Measurements from ENCODE around the gene MYT1. TPM values are rescaled to one million over a fixed set of nuclear protein-coding genes. Genes with fewer than 3 reads are reported as not detected.

The MYT1 gene
- total RNA-seq, 4 donors from 2014 or later: not detected

- no peak for DNase-seq (ENCODE audit: low spot score in 2 of 2)
- no peak for TF ChIP-seq POLR2A (IDR thresholded peaks at IDR 0.05)
- no peak for TF ChIP-seq EP300 (IDR thresholded peaks at IDR 0.05)
- TF ChIP-seq, protein P1, sequence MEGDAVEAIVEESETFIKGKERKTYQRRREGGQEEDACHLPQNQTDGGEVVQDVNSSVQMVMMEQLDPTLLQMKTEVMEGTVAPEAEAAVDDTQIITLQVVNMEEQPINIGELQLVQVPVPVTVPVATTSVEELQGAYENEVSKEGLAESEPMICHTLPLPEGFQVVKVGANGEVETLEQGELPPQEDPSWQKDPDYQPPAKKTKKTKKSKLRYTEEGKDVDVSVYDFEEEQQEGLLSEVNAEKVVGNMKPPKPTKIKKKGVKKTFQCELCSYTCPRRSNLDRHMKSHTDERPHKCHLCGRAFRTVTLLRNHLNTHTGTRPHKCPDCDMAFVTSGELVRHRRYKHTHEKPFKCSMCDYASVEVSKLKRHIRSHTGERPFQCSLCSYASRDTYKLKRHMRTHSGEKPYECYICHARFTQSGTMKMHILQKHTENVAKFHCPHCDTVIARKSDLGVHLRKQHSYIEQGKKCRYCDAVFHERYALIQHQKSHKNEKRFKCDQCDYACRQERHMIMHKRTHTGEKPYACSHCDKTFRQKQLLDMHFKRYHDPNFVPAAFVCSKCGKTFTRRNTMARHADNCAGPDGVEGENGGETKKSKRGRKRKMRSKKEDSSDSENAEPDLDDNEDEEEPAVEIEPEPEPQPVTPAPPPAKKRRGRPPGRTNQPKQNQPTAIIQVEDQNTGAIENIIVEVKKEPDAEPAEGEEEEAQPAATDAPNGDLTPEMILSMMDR (IDR thresholded peaks at IDR 0.05): no peak
- Histone ChIP-seq H3K27ac (no peak overlapping the region), H3K36me3 (no peaks in the 10 kb centered on the region), H3K4me3 (no peak overlapping the region), H3K4me1 (no peaks in the 10 kb centered on the region), H3K9me3 (peaks cover 0 to 16% (median 0%) of the 10 kb centered on the region in 4 donors), H3K27me3 (peaks cover 0 to 36% of the 10 kb centered on the region in 2 donors)
- 86 to 94% methylated on average over 15 to 17 of the region's 17 CpGs for WGBS, 2 donors
Measured at GRCh38 chr20:64145458-64146300, 18.6 kb upstream of the MYT1 start.

DNA sequence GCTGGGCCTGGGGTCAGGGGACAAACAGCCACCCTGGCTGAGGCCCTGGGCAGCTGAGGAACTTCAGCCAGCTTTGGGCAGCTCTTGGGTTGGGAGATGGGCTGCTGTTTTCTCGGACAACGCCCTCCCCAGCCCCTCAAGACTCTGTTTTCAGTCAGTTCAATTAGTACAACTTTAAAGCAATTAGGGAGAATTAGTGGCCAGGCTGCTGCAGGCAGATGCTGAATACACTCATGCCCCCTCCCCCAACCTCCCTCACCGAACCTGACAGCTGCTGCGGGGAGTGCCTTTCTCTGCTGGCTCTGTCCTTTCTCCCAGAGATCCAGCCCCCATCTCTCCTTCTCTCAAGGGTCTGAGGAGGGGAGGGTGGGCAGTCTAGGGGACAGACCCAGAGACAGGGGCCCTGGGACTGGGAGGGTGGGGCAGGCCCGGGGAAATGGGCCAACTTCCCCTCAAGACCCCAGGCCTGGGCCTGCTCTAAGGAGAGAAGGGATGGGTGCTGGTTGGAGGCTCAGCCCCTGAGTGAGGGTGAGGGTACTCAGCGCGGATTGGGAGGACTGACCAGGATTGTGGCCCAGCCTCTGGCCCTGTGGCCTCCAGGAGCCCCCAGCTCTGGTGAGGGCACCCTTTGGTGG, 17.8 kb upstream of the MYT1 start:
- Histone ChIP-seq H3K27ac (no peak overlapping the region), H3K4me3 (no peak overlapping the region), H3K36me3 (no peaks in the 10 kb centered on the region), H3K27me3 (peaks cover 0 to 30% of the 10 kb centered on the region in 2 donors), H3K9me3 (peaks cover 0 to 16% (median 0%) of the 10 kb centered on the region in 4 donors), H3K4me1 (no peaks in the 10 kb centered on the region)
- TF ChIP-seq, protein P1 (IDR thresholded peaks at IDR 0.05): no peak
- TF ChIP-seq EP300 (IDR thresholded peaks at IDR 0.05) (no peak), POLR2A (IDR thresholded peaks at IDR 0.05) (no peak)
- 57 to 77% methylated on average over 7 of the region's 7 CpGs for WGBS, 2 donors
- DNase-seq (ENCODE audit: low spot score in 2 of 2): no peak

DNA sequence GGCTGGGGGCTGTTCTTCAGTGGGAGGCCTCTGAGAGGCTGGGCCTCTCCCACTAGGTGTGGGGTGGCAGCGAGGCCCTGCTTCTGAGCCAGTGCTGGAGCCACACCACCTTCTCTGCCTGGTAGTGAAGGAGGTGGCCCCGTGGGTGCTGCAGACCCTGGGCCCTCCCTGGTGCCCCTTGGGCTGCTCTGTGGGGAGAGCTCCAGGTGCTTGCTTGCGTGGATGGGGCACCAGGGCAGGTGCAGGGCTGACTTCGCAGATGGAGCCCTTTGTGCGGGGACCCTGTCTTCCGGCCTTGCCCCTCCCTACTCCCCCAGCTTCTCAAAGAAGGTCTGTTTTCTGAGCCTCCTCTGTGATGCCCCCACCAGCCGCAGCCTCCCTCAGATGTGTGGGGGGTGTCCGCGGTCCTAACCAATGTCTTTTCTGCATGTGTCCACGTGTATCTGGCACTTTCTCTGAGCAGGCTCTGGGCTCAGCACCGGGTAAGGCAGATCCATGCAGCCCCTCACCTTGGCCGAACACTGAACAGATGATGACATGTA, 17.2 kb upstream of the MYT1 start:
- TF ChIP-seq POLR2A (IDR thresholded peaks at IDR 0.05) (no peak), EP300 (IDR thresholded peaks at IDR 0.05) (no peak)
- TF ChIP-seq, protein P1 (IDR thresholded peaks at IDR 0.05): no peak
- Histone ChIP-seq H3K36me3 (no peaks in the 10 kb centered on the region), H3K27ac (no peak overlapping the region), H3K4me1 (no peaks in the 10 kb centered on the region), H3K4me3 (no peak overlapping the region), H3K27me3 (peaks cover 0 to 24% of the 10 kb centered on the region in 2 donors), H3K9me3 (peaks cover 0 to 16% (median 0%) of the 10 kb centered on the region in 4 donors)
- WGBS, 2 donors: 37 to 50% methylated on average over 9 of the region's 12 CpGs
- DNase-seq (ENCODE audit: low spot score in 2 of 2): peak in 1 of 2 donors; percentile 6

DNA sequence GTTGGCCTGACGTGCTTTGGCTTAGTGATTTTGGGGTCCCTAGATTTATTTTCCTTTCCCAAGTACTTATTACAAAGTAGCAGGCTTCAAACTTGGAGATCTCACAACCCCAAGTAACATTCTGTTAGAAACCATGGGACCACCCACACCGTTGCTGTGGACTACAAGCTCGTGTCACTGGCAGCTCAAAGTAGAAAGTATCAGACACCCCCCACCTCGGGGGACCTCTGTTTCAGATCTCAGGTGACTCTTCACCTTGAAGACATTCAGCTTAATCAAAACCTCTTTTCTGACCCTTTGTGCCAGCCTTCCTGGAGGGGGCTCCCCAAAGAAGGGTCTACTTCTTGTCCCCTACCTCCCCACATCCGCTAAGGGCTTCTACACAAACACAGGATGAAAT, 15.7 kb upstream of the MYT1 start:
- TF ChIP-seq, protein P1 (IDR thresholded peaks at IDR 0.05): no peak
- no peak for TF ChIP-seq EP300 (IDR thresholded peaks at IDR 0.05)
- no peak for TF ChIP-seq POLR2A (IDR thresholded peaks at IDR 0.05)
- Histone ChIP-seq H3K4me1 (no peaks in the 10 kb centered on the region), H3K27ac (no peak overlapping the region), H3K4me3 (no peak overlapping the region), H3K27me3 (peaks cover 0 to 21% of the 10 kb centered on the region in 2 donors), H3K9me3 (peaks cover 0 to 16% (median 0%) of the 10 kb centered on the region in 4 donors), H3K36me3 (no peaks in the 10 kb centered on the region)
- DNase-seq (ENCODE audit: low spot score in 2 of 2): peak in 1 of 2 donors; percentile 6
- WGBS, 2 donors: 79% methylated on average over 5 of the region's 5 CpGs

GRCh38 chr20:64149141-64149540, 15.1 kb upstream of the MYT1 start:
- Histone ChIP-seq H3K4me3 (no peak overlapping the region), H3K36me3 (no peaks in the 10 kb centered on the region), H3K4me1 (no peaks in the 10 kb centered on the region), H3K27me3 (peaks cover 0 to 27% of the 10 kb centered on the region in 2 donors), H3K9me3 (peaks cover 0 to 16% (median 0%) of the 10 kb centered on the region in 4 donors), H3K27ac (no peak overlapping the region)
- no peak for DNase-seq (ENCODE audit: low spot score in 2 of 2)
- WGBS, 2 donors: 88 to 91% methylated on average over 7 of the region's 7 CpGs
- no peak for TF ChIP-seq EP300 (IDR thresholded peaks at IDR 0.05)

Data from tibial nerve (tissue), 4 donors.